HCT116 (cell line): ENCODE measurements around the gene TMCC1. TPM values are rescaled to one million over a fixed set of nuclear protein-coding genes. Genes with fewer than 3 reads are reported as not detected.

ENCODE experiments used
- ATAC-seq: fragments of 200-7000 bp; cut with Tn5 transposase; 2 replicates; pipeline ENCODE4 v1.9.1; 2020; ENCODE audit warnings: mild to moderate bottlenecking, moderate library complexity
- BruUV-seq: library from RNA; stranded (reverse); fragments of 400-500 nt; replicated peaks from 2 replicates; lab custom pipeline; 2021; lab: Mats Ljungman, UMichigan
- CTCF ChIA-PET: fragments of 300-600 bp; sonication (Branson Sonifier 250); formaldehyde crosslinking; loops from one replicate; lab custom pipeline; 2021; ENCODE audit warnings: antibody characterized with exemption; lab: Charles Lee
- POLR2A ChIA-PET: fragments of 300-600, 350-600 bp; sonication (Branson Sonifier 250); formaldehyde crosslinking; loops from one replicate; lab custom pipeline; 2021; ENCODE audit warnings: antibody characterized with exemption; lab: Charles Lee
- RAD21 ChIA-PET, 2 experiments: fragments of 300-600 bp; sonication (Branson Sonifier 250); formaldehyde crosslinking; loops; one replicate each; lab custom pipeline; 2023; ENCODE audit warnings: low total read pairs in 2 of 2; ENCODE audit not compliant: uncharacterized antibody in 2 of 2, unreplicated experiment in 2 of 2, low non-redundant PET in 1 of 2; lab: Charles Lee
- DNase-seq: peaks from one replicate; pipeline ENCODE4 v3.0.0-alpha.2; 2010; ENCODE audit warnings: low read depth, low spot score
- H2AFZ ChIP-seq: fragments of 200-600 bp; shearing (Covaris generic), sonication (generic); 2 replicates; pipeline ENCODE4 v1.6.1; 2017; ENCODE audit warnings: low read depth, mixed run types, mixed read lengths, antibody characterized with exemption, low read length; ENCODE audit not compliant: poor library complexity, severe bottlenecking
- H3K27ac ChIP-seq: 2 replicates; pipeline ENCODE4 v1.5.1; 2012; ENCODE audit warnings: low read depth, low read length
- H3K27me3 ChIP-seq: fragments of 200-600 bp; sonication (generic); 2 replicates; pipeline ENCODE4 v1.6.1; 2016; ENCODE audit warnings: mixed run types, low read length, mixed read lengths; ENCODE audit not compliant: insufficient read depth
- H3K36me3 ChIP-seq, 2 experiments: fragments of 200-500 bp in 1 of 2; fragments of 200-600 bp in 1 of 2; sonication (Bioruptor generic) in 1 of 2; sonication (generic) in 1 of 2; 2 replicates each; pipeline versions ENCODE4 v1.5.1 to v1.6.1; 2014 to 2016; ENCODE audit warnings: low read length in 2 of 2, inconsistent platforms in 1 of 2, mixed read lengths in 1 of 2, mixed run types in 1 of 2; ENCODE audit not compliant: insufficient read depth in 2 of 2, control insufficient read depth in 1 of 2
- H3K4me1 ChIP-seq, 2 experiments: fragments of 200-600 bp in 1 of 2; sonication (generic) in 1 of 2; 2 replicates each; pipeline versions ENCODE4 v1.5.1 to v1.6.1; 2012 to 2017; ENCODE audit warnings: low read length in 2 of 2, inconsistent platforms in 1 of 2, mild to moderate bottlenecking in 1 of 2, mixed read lengths in 1 of 2, mixed run types in 1 of 2, moderate library complexity in 1 of 2; ENCODE audit not compliant: insufficient read depth in 2 of 2, control insufficient read depth in 1 of 2
- H3K4me2 ChIP-seq: fragments of 200-600 bp; sonication (generic); 2 replicates; pipeline ENCODE4 v1.6.1; 2017; ENCODE audit warnings: mixed run types, low read length, mixed read lengths
- H3K4me3 ChIP-seq, 2 experiments: fragments of 200-600 bp in 1 of 2; sonication (generic) in 1 of 2; replicated peaks in 1 of 2; 2 replicates each; pipeline ENCODE4 v1.5.1; 2011 to 2016; ENCODE audit warnings: low read length in 2 of 2, control low read depth in 1 of 2, low read depth in 1 of 2, mild to moderate bottlenecking in 1 of 2, mixed read lengths in 1 of 2, mixed run types in 1 of 2
- H3K79me2 ChIP-seq: fragments of 200-600 bp; sonication (generic); 2 replicates; pipeline ENCODE4 v1.6.1; 2017; ENCODE audit warnings: mild to moderate bottlenecking, mixed run types, low read length, moderate library complexity, mixed read lengths; ENCODE audit not compliant: insufficient read depth
- H3K9ac ChIP-seq: fragments of 200-600 bp; sonication (generic); 2 replicates; pipeline ENCODE4 v1.6.1; 2016; ENCODE audit warnings: low read length, mixed read lengths
- H3K9me2 ChIP-seq: fragments of 200-600 bp; sonication (generic), shearing (Covaris generic); 2 replicates; pipeline ENCODE4 v1.6.1; 2017; ENCODE audit warnings: mixed run types, mild to moderate bottlenecking, moderate library complexity; ENCODE audit not compliant: insufficient read depth
- H3K9me3 ChIP-seq, 2 experiments: fragments of 200-500 bp in 1 of 2; fragments of 200-600 bp in 1 of 2; sonication (Bioruptor generic) in 1 of 2; sonication (generic) in 1 of 2; 2 replicates each; pipeline ENCODE4 v1.6.1; 2014 to 2017; ENCODE audit warnings: low read length in 2 of 2, mixed read lengths in 2 of 2, inconsistent platforms in 1 of 2, low read depth in 1 of 2, mild to moderate bottlenecking in 1 of 2, mixed run types in 1 of 2, moderate library complexity in 1 of 2; ENCODE audit not compliant: control insufficient read depth in 1 of 2, insufficient read depth in 1 of 2
- H4K20me1 ChIP-seq: fragments of 200-600 bp; sonication (generic), shearing (Covaris generic); 2 replicates; pipeline ENCODE4 v1.6.1; 2017; ENCODE audit warnings: mixed run types, mild to moderate bottlenecking, moderate library complexity; ENCODE audit not compliant: insufficient read depth
- CEBPB ChIP-seq: IDR thresholded peaks from 2 replicates; pipeline ENCODE4 v1.6.1; 2012; ENCODE audit warnings: low read depth
- EGR1 ChIP-seq: IDR thresholded peaks from 2 replicates; pipeline ENCODE4 v1.6.1; 2012; ENCODE audit warnings: low read depth
- EZH2 ChIP-seq: fragments of 200-600 bp; sonication (generic); IDR thresholded peaks from 2 replicates; pipeline ENCODE4 v1.6.1; 2017; ENCODE audit warnings: antibody characterized with exemption, mixed run types
- FOSL1 ChIP-seq: IDR thresholded peaks from 2 replicates; pipeline ENCODE4 v1.6.1; 2012; ENCODE audit warnings: low read depth
- POLR2A ChIP-seq: IDR thresholded peaks from 2 replicates; pipeline ENCODE4 v1.7.0; 2011; ENCODE audit warnings: borderline replicate concordance; ENCODE audit not compliant: insufficient read depth, insufficient read length; ENCODE audit errors: extremely low read depth
- RAD21 ChIP-seq: IDR thresholded peaks from 2 replicates; pipeline ENCODE4 v1.6.1; 2012; ENCODE audit warnings: low read depth, mild to moderate bottlenecking
- SP1 ChIP-seq: IDR thresholded peaks from 2 replicates; pipeline ENCODE4 v1.6.1; 2012; ENCODE audit warnings: low read depth
- YY1 ChIP-seq: IDR thresholded peaks from 2 replicates; pipeline ENCODE4 v1.6.1; 2011; ENCODE audit warnings: low read length, low read depth, moderate library complexity, mild to moderate bottlenecking; ENCODE audit not compliant: insufficient replicate concordance; ENCODE audit errors: extremely low read depth
- ZFX ChIP-seq: fragments of 450-650 bp; IDR thresholded peaks from 2 replicates; pipeline ENCODE4 v1.6.1; 2017
- ZNF274 ChIP-seq: fragments of 200-500 bp; sonication (Bioruptor generic); IDR thresholded peaks from 2 replicates; pipeline ENCODE4 v1.6.1; 2014; ENCODE audit warnings: mild to moderate bottlenecking, low read depth, low read length, inconsistent platforms
- intact Hi-C: fragments of 100-400 bp; cut with micrococcal nuclease; formaldehyde crosslinking; loops from 2 replicates; pipeline ENCODE4 v1.10.0; 2022
- total RNA-seq: library from RNA; stranded (reverse); gene quantifications from one replicate; pipeline ENCODE4 v1.2.1, GENCODE V29; 2021; ENCODE audit not compliant: unreplicated experiment
- TF ChIP-seq, protein P1 (sequence below): IDR thresholded peaks from 2 replicates; pipeline ENCODE4 v1.6.1; 2012; ENCODE audit warnings: low read depth
- TF ChIP-seq, protein P2 (sequence below): IDR thresholded peaks from 2 replicates; pipeline ENCODE4 v1.6.1; 2011; ENCODE audit warnings: mild to moderate bottlenecking, low read length, moderate library complexity; ENCODE audit not compliant: insufficient replicate concordance; ENCODE audit errors: extremely low read depth

The TMCC1 gene
- total RNA-seq, 1 experiment from 2014 or later, result 32.5 TPM

DNA sequence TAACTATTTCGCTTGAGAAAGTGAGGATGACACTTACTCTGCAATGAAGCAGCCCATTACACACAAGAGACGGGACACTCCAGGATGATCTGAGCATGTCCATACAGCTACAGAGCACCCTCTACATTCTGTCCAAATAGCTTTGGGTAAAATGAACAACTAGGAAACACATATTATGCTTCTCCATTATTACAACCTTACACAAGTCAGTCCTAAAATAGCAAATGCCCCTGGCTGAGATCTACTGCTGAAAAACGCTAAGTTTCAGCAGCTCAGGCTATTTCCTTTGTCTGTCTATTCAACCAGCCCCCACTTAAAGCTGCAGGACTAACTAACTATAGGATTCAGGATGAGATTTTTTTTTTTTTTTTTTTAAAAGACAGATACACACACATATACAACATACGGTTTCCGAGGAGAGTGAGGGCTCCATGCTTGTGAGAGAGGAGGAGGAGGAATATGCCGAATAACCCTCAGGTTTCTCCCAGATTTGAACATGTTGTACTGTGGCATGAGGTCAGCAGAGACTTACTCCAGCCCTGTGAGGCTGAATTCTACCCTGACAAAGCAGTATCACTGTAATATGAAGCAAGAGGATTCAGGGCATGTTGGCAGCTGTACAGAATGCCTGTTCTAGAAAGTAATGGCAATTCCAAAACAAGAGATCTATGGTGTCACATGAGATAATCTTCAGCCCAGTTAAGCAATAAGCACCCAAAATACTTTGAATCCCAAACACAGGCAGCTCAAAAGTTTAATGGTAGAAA, 169.8 kb downstream of the TMCC1 start (continued):
- no peak for TF ChIP-seq FOSL1
- TF ChIP-seq ZFX, result no peak
- TF ChIP-seq EGR1, result no peak
- no peak for TF ChIP-seq CEBPB

DNA sequence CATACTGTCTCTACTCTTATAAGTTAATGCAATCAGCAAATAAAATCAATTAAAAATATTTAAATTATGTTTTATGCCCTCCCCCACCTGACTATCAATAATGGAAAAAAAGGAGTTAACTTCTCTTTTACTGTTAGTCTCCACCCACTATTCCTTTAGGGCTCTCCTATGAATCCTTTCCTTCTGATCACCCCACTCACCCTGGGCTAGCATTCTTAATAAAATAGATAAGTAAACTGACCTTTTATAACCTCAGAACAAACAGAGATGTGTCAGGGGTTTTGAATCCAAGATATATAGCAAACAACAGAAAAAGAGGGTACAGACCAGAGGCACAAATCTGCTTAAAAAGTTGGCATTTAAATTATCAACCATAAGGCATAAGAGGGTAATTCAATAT, 171.0 kb downstream of the TMCC1 start:
- Histone ChIP-seq H3K4me3 (no peak overlapping the region), H3K27me3 (no peaks in the 10 kb centered on the region), H3K4me2 (no peak overlapping the region), H3K9ac (no peak overlapping the region), H3K79me2 (no peaks in the 10 kb centered on the region; the same call in 1 of the 2 replicates), H2AFZ (no peak overlapping the region), H3K4me1 (peaks cover 4 to 16% of the 10 kb centered on the region in 2 experiments; a peak in 2 of 4 replicates), H4K20me1 (no peaks in the 10 kb centered on the region), H3K9me2 (no peaks in the 10 kb centered on the region), H3K9me3 (no peaks in the 10 kb centered on the region), H3K27ac (no peak overlapping the region), H3K36me3 (no peaks in the 10 kb centered on the region)
- POLR2A ChIA-PET, result no interaction called here
- CTCF ChIA-PET, result no interaction called here
- RAD21 ChIA-PET, result no interaction called here
- ATAC-seq (no peak), DNase-seq (no peak)
- intact Hi-C loops, result no loop called here
- no peak for TF ChIP-seq EZH2
- no TSS peak for BruUV-seq

DNA sequence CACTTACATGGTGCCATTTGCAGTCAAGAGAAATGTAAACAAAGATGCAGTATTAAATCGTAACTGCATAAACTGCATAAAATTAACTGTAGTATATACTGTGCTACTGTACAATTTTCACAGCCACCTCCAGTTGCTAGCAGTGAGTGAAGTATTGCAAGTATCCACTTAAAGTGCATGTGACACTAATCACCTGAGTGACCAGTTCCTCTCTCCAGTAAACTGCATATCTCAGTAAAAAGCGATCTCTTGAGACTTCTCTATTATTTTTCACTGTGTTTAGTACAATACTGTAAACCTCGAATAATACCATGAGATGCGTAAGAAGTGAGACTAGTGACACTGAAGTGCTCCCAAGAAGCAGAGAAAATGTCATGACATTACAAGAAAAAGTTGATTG, 175.3 kb downstream of the TMCC1 start:
- ChIA-PET CTCF (no interaction called here), POLR2A (no interaction called here), RAD21 (no interaction called here)
- Histone ChIP-seq H3K79me2 (no peaks in the 10 kb centered on the region; the same call in 1 of the 2 replicates), H3K4me2 (no peak overlapping the region), H3K4me1 (peaks cover 3 to 4% of the 10 kb centered on the region in 2 experiments; a peak in 1 of 4 replicates), H4K20me1 (no peaks in the 10 kb centered on the region), H2AFZ (no peak overlapping the region), H3K36me3 (no peaks in the 10 kb centered on the region), H3K9me3 (no peaks in the 10 kb centered on the region), H3K9me2 (no peaks in the 10 kb centered on the region), H3K4me3 (no peak overlapping the region), H3K27me3 (no peaks in the 10 kb centered on the region), H3K27ac (no peak overlapping the region), H3K9ac (no peak overlapping the region)
- ATAC-seq (no peak), DNase-seq (no peak)
- intact Hi-C loops, result no loop called here
- no TSS peak for BruUV-seq
- TF ChIP-seq EZH2 (no peak), ZNF274 (no peak), SP1 (no peak), YY1 (no peak), FOSL1 (no peak), POLR2A (no peak), RAD21 (no peak), EGR1 (no peak)
- TF ChIP-seq, protein P1, sequence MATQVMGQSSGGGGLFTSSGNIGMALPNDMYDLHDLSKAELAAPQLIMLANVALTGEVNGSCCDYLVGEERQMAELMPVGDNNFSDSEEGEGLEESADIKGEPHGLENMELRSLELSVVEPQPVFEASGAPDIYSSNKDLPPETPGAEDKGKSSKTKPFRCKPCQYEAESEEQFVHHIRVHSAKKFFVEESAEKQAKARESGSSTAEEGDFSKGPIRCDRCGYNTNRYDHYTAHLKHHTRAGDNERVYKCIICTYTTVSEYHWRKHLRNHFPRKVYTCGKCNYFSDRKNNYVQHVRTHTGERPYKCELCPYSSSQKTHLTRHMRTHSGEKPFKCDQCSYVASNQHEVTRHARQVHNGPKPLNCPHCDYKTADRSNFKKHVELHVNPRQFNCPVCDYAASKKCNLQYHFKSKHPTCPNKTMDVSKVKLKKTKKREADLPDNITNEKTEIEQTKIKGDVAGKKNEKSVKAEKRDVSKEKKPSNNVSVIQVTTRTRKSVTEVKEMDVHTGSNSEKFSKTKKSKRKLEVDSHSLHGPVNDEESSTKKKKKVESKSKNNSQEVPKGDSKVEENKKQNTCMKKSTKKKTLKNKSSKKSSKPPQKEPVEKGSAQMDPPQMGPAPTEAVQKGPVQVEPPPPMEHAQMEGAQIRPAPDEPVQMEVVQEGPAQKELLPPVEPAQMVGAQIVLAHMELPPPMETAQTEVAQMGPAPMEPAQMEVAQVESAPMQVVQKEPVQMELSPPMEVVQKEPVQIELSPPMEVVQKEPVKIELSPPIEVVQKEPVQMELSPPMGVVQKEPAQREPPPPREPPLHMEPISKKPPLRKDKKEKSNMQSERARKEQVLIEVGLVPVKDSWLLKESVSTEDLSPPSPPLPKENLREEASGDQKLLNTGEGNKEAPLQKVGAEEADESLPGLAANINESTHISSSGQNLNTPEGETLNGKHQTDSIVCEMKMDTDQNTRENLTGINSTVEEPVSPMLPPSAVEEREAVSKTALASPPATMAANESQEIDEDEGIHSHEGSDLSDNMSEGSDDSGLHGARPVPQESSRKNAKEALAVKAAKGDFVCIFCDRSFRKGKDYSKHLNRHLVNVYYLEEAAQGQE, result no peak
- TF ChIP-seq, protein P2, sequence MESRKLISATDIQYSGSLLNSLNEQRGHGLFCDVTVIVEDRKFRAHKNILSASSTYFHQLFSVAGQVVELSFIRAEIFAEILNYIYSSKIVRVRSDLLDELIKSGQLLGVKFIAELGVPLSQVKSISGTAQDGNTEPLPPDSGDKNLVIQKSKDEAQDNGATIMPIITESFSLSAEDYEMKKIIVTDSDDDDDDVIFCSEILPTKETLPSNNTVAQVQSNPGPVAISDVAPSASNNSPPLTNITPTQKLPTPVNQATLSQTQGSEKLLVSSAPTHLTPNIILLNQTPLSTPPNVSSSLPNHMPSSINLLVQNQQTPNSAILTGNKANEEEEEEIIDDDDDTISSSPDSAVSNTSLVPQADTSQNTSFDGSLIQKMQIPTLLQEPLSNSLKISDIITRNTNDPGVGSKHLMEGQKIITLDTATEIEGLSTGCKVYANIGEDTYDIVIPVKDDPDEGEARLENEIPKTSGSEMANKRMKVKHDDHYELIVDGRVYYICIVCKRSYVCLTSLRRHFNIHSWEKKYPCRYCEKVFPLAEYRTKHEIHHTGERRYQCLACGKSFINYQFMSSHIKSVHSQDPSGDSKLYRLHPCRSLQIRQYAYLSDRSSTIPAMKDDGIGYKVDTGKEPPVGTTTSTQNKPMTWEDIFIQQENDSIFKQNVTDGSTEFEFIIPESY, result no peak
